Ovary (tissue), 3 donors: ENCODE data around the gene SIRT2.

ENCODE experiments used
- CTCF ChIP-seq, 3 donors: fragments of 450-650 bp in 2 of 3; fragments of 200-600 bp in 1 of 3; IDR thresholded peaks; one replicate each; pipeline versions ENCODE4 v1.5.1 to v1.8.0; 2016 to 2022; ENCODE audit warnings: antibody characterized with exemption in 3 of 3, mild to moderate bottlenecking in 1 of 3
- POLR2A ChIP-seq: fragments of 450-650 bp; IDR thresholded peaks from one replicate; pipeline ENCODE4 v1.6.1; 2017; ENCODE audit warnings: antibody characterized with exemption, mild to moderate bottlenecking, moderate library complexity
- donor health status: DM: no; HTN: no; CAD: no.

- no peak for TF ChIP-seq CTCF (IDR thresholded peaks at IDR 0.05)
- TF ChIP-seq POLR2A = no peak
Observed at GRCh38 chr19:38892841-38893240, 6.6 kb downstream of the SIRT2 start.
